Loucy (cell line): ENCODE results near the gene GRM7.

Experiments
- CTCF ChIP-seq: fragments of 200-600 bp; sonication (generic); conservative IDR thresholded peaks from 2 replicates; pipeline ENCODE4 v1.5.1; 2014; ENCODE audit warnings: mild to moderate bottlenecking, antibody characterized with exemption, low read length
- EZH2phosphoT487 ChIP-seq: fragments of 200-600 bp; IDR thresholded peaks from 2 replicates; pipeline ENCODE4 v1.6.1; 2018; ENCODE audit warnings: antibody characterized with exemption, mild to moderate bottlenecking, moderate library complexity, borderline replicate concordance

- peak; percentile 80 for TF ChIP-seq CTCF
- no peak for TF ChIP-seq EZH2phosphoT487
These were observed 283.9 kb downstream of the GRM7 start for GRCh38 chr3:7144697-7145308.
